Middle frontal gyrus (tissue), 1 donor: ENCODE results near the gene NACA.
"Not testable (repeated sequence)": the region's sequence is repeated elsewhere in the genome, so short reads cannot be mapped to it uniquely, and the experiment has no call there.

Source experiments
- DNase-seq: peaks from one replicate; pipeline ENCODE4 v3.0.0-alpha.2; 2015; ENCODE audit warnings: low spot score; ENCODE audit errors: extremely low spot score

The NACA gene

DNA sequence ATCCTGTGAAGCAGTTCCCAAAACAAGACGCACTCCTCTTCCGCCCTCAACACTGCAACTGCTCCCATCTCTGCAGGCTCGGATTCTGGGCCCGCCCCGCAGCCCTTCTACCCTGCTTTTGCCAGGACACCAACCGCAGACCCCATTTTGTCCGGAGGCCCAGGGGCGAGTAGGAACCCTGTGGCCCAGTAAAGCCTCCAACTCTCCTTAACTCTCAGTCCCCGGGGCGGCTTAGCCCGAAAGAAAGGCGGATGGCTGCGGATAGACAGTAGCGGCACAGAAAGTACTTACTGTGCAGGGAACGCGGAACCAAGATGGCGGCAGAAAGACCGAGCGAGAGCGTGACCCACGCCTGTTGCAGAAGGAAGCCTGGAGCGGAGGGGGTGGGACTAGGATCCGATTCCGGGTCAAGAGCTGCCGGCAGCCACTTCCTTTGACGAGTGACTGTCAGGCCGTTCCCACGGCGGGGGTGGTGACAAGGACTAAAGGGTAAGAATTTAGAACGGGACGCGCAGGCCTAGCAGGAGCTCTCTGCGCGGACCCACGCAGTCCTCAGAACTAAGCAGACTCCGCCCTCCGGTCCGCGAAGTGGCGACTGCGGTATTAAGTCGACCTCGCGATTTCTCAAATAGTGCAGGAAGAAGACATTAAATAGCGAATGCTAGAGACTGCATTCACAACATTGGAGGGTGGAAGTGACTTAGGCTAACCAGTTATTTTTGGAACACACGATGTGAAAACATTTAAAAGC is at the start of gene NACA:
NACA (minus strand) TSS at position 328 of the 751 bp plus-strand sequence. CDS start 778 bp downstream, outside the sequence.
- DNase-seq, result peak; percentile 97

- no peak for DNase-seq
Measured at GRCh38 chr12:56773113-56773512, 48.0 kb upstream of the NACA start.

- no peak for DNase-seq
Measured at GRCh38 chr12:56772625-56773024, 47.5 kb upstream of the NACA start.

GRCh38 chr12:56769868-56770267 is 44.8 kb upstream of the NACA start:
- DNase-seq, result no peak

DNA sequence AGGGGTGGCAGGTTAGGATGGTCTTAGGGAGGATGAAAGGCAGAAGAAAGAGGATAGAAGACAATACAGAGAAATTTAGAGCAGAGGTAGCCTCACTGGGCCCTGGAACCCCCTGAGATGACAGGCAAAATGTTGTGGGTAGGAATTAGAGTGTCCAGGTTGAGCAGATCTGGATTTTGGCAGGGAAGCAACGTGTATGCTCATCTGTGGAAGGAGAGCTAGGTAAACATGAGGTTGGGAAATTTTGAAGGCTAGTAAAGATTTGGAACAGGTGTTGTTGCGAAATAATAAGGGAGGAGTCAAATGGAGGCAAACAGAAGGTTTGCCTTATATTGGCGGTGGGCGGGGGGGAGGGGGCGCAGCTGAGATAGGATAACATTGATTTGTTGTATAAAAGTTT is 43.3 kb upstream of the NACA start:
- DNase-seq, result no peak

- no peak for DNase-seq
Measured at GRCh38 chr12:56766535-56766934, 41.4 kb upstream of the NACA start.

- DNase-seq, result no peak
Measured at GRCh38 chr12:56763753-56764657, 38.9 kb upstream of the NACA start.

- no peak for DNase-seq
Measured at GRCh38 chr12:56761812-56762211, 36.7 kb upstream of the NACA start.

DNA sequence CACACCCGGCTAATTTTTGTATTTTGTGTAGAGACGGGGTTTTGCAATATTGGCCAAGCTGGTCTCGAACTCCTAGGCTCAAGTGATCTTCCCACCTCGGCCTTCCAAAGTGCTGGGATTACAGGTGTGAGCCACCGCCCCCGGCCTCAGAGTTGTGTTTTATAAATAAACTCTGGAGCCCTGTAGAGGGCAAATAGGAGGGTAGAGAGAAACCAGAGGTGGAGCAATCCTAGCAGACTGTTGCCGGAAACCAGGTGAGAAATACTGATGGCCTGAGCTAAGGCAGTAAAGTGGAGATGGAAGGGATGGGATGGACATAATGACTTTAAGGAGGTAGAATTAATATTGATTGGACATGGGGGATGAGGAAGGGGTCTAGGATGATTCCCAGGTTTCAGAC is 35.4 kb upstream of the NACA start:
- no peak for DNase-seq

GRCh38 chr12:56759263-56759908 is 34.3 kb upstream of the NACA start:
- DNase-seq, result no peak

- no peak for DNase-seq
Measured at GRCh38 chr12:56758728-56759262, 33.7 kb upstream of the NACA start.

GRCh38 chr12:56757971-56758370 is 32.9 kb upstream of the NACA start:
- DNase-seq, result not testable (repeated sequence)

- DNase-seq, result no peak
Measured at GRCh38 chr12:56753566-56753965, 28.5 kb upstream of the NACA start.

- peak; percentile 67 for DNase-seq
Measured at GRCh38 chr12:56751712-56752598, 26.9 kb upstream of the NACA start, which contains the start of gene PRIM1. TSS of gene PRIM1 (minus strand) at chr12:56752323. CDS start at chr12:56752298, 25 bp downstream.

DNA sequence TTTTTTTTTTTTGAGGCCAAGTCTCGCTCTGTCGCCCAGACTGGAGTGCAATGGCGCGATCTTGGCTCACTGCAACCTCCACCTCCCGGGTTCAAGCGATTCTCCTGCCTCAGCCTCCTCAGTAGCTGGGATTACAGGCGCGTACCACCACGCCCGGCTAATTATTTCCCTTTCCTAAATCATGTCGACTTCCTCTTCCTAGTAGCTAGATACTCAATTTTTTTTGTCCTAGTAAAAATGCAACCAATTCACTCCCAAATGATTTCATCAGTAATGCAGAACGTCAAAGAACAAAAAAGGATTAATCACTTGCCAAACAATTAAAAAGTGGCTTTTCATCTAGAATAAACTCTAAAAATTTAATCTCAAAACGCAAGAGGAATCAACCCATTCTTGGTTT is 25.5 kb upstream of the NACA start:
- not testable (repeated sequence) for DNase-seq

DNA sequence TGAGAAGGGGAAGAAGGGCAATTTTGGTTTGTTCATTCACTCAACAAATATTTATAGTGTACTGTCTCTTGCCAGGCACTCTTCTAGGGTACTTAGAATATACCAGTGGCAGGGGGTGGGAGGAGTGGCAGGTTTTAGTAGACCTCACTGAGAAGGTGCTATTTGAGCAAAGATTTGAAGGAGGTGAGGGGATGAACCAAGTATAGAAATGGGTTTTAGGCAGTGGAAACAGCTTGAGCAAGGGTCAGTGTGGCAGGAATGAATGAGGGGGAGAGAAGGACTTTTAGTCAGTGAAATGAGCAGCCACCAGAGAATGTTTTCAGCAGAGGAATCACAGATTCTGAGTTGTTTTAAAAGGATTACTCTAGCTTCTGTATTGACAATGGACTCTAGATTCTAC is 24.8 kb upstream of the NACA start:
- DNase-seq, result no peak

DNA sequence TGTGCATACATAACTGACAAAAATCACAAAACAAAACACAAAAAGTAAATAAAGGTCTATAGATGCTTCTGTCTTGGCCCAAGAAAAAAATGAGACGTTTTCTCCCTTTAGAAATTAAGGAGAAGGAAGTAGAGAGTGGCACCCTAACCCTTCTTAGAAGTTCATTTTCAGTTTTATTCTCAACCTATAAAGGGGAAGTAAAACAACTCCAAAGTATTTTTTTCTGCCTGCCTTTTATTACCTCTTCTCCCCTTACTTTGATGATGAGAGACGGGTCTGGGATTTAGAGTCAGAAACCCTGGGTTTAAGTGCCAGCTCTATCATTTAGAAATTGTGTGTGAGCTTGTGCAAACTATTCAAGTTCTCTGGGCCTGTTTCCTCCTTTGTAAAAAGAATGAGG is 24.3 kb upstream of the NACA start:
- DNase-seq, result no peak

GRCh38 chr12:56728139-56728861 is 3.2 kb upstream of the NACA start:
- no peak for DNase-seq

GRCh38 chr12:56726196-56726675 is 1.1 kb upstream of the NACA start:
- not testable (repeated sequence) for DNase-seq

DNA sequence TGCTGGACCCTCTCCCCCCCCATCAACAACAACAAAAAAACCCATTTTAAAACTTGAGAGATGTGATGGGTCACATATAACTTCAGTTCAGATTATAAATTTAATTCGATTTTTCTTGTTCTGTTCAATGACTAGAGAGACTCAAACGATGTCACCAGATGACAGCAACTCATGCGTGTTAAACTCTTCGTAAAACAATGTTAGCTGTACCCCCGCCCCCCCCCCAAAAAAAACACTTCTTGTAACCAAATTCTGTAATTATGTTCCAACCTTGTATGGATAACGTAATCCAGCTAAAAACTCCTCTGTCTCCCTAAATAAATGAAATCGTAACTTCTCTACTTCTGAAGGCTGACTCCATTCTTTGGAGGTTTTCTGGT is 614 bp upstream of the NACA start:
- DNase-seq, result no peak
